Subcutaneous adipose tissue (tissue), 4 donors: ENCODE measurements around the gene VPS37D. TPM values are rescaled to one million over a fixed set of nuclear protein-coding genes. Genes with fewer than 3 reads are reported as not detected.

ENCODE experiments used
- total RNA-seq, 4 donors: library from RNA; depleted of rRNA; stranded (reverse); fragments of >200 nt; gene quantifications; one replicate each; pipeline ENCODE4 v1.1.0, GENCODE V29; 2016
- TF ChIP-seq, protein P1 (sequence below): fragments of 450-650 bp; IDR thresholded peaks from one replicate; pipeline ENCODE4 v1.5.1; 2016; ENCODE audit warnings: low read depth, mild to moderate bottlenecking, control low read depth, antibody characterized with exemption, moderate library complexity

VPS37D gene
- total RNA-seq, 4 donors from 2014 or later, result 2.6 to 3.7 (median 3.3) TPM; not detected in 1

DNA sequence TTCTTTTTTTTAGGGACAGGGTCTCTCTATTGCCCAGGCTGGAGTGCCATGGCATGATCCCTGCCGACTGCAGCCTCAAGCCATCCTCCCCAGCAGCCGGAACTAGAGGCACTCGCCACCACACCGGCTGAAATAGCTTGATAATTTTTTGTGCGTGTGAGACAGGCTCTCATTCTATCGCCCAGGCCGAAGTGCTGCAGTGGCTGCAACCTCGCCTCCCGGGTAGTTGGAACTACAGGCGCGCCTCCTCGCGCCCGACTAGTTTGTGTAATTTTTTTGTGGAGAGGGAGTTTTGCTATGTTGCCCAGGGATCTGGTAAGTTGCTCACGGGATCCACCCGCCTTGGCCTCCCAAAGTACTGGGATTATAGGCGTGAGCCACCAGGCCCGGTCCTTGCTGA, 17.7 kb downstream of the VPS37D start:
- TF ChIP-seq, protein P1, sequence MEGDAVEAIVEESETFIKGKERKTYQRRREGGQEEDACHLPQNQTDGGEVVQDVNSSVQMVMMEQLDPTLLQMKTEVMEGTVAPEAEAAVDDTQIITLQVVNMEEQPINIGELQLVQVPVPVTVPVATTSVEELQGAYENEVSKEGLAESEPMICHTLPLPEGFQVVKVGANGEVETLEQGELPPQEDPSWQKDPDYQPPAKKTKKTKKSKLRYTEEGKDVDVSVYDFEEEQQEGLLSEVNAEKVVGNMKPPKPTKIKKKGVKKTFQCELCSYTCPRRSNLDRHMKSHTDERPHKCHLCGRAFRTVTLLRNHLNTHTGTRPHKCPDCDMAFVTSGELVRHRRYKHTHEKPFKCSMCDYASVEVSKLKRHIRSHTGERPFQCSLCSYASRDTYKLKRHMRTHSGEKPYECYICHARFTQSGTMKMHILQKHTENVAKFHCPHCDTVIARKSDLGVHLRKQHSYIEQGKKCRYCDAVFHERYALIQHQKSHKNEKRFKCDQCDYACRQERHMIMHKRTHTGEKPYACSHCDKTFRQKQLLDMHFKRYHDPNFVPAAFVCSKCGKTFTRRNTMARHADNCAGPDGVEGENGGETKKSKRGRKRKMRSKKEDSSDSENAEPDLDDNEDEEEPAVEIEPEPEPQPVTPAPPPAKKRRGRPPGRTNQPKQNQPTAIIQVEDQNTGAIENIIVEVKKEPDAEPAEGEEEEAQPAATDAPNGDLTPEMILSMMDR, result no peak

DNA sequence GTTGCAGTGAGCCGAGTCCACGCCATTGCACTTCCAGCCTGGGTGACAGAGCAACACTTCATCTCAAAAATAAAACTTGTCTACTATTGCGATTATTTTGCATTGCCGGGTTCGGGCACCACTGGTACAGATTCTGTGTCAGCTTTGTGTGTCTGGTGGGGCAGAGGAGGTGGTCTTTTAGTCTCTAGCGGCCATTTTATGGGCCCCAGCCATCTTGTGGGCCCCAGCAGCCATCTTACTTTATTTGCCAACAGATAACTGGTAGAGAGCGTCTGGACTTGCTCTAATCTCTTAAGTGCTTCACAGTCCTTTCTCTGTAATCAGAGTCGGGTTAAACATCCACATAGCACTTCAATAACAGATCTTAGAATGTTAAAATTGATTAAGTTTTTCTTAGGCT, 20.7 kb downstream of the VPS37D start:
- TF ChIP-seq, protein P1, result no peak

DNA sequence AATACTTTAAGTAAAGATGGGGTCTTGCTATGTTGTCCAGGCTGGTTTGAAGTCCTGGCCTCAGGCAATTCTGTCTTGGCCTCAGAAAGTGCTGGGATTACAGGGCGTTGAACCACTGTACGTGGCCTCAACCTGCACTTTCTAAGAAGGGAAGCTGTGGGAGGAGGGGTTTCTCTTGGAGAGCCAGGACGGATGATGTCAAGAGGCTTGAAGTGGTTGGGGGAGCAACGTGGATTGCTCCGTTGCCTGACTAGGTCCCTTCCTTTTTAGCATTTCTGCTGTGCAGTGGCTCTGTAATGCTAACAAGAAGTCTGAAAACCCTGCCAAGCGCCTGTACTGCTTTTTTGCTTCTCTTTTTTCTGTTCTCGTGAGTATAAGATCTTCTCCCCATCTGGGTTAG, 23.0 kb downstream of the VPS37D start:
- TF ChIP-seq, protein P1, result no peak

DNA sequence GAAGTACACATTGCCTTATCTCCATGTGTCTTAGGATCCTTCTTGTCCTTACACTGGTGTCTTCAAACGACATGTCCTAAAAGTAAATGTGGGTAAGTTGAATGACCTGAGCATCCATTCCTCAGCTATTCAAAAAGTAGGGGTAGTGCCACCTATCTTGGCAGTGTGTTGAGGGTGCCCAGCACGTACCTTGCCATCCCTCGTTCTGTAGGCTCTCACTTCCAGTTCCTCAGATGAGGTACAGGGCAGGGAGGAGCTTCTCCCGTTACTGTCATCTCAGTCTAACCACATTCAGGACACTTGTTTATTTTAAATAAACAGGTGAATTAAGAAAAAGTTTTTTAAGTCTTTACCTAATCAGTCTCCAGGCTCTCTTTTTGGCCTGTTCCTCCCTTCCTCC, 28.7 kb downstream of the VPS37D start:
- TF ChIP-seq, protein P1, result no peak

DNA sequence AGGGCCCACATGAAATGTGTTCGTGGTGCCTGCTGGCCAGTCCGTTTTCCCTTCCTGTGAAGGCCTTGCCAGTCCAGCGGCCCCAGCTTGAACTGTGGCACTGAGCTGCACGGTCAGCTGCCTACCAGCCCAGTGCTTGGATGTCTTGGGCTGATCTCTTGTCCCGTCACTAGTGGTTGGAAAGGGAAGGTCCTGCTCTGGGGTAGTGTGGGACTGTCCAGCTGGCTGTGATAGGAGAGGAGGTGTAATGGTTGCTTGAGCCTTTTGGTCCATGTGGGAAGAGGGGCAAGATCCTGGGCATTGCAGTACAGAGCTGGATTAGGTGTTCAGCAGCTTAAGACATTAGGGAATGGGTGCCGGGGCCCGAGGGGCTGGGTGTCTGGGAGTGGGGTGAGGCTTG, 30.8 kb downstream of the VPS37D start:
- TF ChIP-seq, protein P1, result no peak

DNA sequence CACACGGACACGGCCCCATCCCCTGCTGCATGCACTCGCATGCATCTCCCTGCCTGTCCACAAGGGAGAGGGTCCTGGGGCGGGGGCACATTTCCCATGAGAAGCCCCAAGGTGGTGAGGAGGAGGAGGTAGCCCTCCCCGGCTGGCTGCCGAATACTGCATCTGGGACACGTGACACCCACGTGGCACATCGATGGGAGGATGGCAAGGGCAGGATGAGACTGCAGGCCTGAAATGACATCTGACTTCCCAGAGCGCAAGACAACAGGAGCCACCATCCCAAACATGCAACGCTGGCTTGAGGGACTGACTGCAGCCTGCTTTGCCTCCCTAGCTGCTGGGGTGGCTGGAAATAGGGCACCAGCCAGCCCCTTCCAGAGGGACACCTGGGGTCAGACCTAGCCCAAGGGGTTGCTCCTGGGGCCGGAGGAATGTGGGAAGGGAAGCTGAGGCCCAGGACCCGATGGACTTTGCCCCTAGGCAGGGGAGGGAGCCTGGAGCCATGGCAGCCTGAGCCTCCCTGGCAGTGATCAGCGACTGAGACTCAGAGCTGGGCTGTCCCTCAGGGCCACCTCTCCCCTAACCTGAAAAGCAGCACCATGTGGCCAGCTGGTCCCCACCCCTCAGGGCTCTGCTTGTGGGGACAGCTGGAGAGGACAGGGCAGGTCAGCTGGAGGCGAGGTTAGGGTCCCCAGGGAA, 31.9 kb downstream of the VPS37D start:
- TF ChIP-seq, protein P1, result no peak

DNA sequence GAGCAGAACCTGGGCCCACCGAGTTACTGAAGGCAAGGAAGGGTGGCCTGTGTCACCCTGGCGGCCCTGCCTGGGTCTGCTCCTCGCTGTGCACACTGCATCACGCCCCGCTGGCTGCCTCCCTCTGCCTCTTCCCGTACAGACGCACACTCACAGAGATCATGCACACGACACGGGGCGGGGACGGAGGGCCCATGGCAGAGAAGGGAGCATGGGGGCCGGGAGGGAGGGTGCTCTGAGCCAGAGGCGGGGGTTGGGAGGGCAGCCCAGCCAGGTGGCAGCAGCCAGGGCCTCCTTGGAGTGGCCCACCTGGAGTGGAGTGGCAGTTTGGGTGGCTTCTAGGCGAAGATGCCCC, 32.4 kb downstream of the VPS37D start:
- TF ChIP-seq, protein P1, result no peak
